GM19324 (cell line): ENCODE measurements around the gene NCOA1.
"Not testable (repeated sequence)": the region's sequence is repeated elsewhere in the genome, so short reads cannot be mapped to it uniquely, and the experiment has no call there.

Experiments
- ATAC-seq: cut with Tn5 transposase; IDR thresholded peaks from one replicate; pipeline ENCODE4 v1.9.1; 2021; ENCODE audit warnings: mild to moderate bottlenecking, moderate library complexity; ENCODE audit not compliant: unreplicated experiment, low FRiP score

NCOA1 gene

DNA sequence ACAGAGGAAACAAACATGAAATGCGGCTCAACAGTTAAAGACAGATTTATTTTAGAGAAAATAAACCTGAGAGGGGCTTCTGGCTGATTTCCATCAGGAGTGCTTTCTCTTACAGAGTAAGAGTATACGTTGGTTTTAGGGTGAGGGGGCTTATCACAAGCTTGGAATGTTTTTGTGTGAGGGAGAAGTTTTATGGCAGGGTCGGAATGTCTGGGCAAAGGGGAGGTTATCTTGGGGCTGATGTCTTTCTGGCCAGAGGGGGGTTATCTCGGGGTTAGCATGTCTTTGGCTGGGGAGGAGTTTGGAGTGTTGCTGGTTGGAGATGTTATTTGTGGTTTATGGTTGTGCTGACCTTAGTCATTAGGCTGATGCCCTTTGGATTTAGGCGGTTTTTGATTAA is 280.0 kb downstream of the NCOA1 start:
- ATAC-seq: no peak

DNA sequence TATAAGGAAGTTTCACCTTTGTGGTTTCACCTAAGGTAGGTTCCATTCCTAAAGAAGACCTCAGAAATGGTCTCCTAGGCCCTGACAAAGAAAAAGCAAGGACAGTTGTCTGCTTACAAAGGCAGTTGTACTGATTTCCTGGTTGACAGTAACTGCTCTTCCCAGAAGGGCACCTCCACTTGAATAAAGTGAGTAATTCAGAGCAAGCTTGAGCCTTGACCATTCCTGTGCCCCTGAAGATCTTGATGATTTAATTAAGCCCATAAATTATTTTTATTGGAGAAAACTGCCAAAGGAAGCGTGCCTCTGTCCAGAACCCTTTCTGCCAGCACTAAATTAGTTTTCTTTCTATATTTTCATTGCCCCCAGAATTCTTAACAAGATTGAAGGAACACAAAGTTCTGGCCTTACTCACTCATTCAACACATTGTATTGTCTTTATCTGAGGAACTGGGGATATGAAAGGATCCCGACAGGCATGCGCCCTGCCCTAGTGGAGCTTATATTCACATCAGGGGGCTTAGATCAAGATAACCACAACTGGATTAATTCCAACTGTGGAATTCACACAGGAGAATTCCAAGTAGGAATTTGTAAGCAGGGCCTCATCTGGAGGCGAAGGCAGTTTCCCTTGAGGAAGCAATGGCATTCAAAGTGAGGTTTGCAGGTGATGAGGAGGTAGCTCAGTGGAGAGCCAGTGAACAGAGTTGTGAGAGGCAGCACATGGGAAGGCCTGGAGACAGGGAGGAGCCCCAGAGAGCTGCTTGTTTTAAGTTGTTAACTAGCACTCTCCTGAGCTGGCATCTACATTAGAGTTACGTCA is 280.9 kb downstream of the NCOA1 start:
- ATAC-seq: no peak

DNA sequence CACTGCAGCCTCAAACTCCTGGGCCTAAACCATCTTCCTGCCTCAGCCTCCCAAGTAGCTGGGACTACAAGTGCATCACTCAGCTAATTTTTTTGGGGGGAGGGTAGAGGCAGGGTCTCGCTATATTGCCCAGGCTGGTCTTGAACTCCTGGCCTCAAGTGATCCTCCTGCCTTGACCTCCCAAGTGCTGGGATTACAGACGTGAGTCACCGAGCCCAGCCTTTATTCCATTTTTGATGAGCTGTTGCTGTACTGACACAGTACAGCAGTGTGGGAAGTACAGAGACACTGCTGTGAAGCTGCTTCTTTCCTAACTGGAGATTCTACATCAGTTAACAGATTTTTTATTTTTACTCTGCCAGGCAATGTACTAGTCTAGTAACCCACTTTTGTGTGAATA is 283.3 kb downstream of the NCOA1 start:
- no peak for ATAC-seq

DNA sequence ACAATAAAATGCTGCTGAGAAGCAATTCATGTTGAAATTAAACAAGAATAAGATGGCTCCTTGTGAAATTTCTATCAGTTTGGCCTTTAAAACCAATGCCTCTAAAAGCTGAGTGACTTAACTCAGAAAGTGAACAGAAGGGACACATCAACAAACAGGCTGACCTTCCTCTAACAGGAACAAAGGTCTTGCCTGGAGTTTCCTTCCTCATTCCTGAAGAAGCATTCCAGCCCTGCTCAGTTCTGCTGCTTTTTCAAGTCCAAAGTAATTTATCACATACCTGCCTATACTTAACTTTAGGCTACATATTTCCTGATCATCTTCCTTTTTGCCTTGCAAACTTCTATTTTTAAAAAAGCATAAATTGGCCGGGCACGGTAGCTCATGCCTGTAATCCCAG is 288.1 kb downstream of the NCOA1 start:
- no peak for ATAC-seq

DNA sequence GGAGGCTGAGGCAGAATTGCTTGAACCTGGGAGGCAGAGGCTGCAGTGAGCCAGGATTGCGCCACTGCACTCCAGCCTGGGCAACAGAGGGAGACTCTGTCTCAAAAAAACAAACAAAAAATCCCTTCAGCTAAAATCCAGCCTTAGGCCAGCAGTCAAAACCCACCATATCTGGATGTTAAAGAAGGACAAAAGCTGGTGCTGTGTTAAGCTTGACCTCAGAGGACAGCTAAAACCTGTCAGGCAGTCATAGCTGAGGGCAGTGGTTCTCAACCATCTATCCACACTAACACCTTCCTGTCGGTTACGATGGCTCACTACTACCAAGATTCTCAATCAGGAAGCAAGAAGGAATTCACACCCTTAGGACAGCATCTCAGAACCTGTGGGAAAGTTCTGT is 292.6 kb downstream of the NCOA1 start:
- no peak for ATAC-seq

DNA sequence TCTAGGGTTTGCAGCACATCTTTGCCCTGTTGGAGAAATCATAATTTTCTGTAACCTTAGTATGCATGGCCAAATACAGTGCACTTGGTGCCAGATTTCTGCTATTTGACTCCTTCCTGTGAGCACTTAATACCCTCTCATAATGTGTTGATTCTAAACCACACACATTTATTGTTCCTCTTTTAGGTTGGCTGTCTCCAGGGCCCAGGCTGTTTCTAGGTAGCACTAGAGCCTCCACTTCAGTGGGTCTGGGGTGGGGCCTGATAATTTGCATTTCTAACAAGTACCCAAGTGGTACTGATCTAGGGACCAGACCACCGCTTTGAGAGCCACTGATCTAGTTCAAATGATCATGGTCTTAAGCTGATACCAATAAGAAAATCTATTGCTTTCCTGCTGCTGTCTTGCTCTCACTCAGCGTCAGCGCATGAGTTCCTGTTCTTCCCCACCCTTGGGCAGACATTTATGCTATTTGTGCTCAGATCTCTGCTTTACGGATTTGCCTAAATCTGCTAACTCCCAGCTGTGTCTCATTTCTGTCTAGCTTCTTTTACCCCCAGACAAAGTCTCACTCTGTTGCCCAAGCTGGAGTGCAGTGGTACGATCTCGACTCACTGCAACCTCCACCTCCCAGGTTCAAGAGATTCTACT is 294.7 kb downstream of the NCOA1 start:
- ATAC-seq: peak; percentile 84

DNA sequence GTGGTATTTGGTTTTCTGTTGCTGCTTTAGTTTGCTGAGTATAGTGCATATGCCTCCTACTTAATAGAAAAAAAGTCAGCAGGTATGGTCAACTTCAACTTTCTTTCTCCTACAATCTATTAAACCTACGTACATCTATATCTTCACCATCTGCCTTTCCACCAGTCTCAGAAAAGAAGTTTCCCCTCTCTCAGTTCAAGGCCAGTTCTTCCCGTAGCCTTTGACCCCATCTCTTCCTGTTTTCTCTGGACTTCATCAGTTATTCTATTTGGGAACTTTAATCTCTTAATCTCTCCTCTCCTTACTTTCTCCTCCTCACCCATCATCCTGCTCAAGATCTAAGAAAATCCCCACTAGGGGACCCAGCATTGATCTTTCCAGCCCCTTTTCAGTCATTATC is 296.5 kb downstream of the NCOA1 start:
- no peak for ATAC-seq

DNA sequence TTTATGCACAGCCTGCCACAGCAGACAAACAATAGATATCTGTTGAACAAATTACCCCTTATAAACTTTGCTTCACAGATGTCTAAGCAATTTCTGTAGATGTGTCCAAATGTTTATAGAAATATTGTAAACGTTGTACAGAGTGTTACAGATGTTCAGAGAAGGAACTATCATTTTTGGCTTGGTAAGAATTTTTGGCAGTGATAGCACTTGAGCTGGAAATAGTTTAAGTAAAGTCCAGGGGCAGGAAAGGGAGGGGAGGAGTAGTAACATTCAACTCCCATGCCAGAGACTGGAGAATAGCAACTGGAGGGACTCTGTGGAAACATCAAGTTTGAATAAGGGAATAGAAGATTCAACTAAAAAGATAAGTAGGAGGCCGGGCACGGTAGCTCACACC is 297.8 kb downstream of the NCOA1 start:
- no peak for ATAC-seq

DNA sequence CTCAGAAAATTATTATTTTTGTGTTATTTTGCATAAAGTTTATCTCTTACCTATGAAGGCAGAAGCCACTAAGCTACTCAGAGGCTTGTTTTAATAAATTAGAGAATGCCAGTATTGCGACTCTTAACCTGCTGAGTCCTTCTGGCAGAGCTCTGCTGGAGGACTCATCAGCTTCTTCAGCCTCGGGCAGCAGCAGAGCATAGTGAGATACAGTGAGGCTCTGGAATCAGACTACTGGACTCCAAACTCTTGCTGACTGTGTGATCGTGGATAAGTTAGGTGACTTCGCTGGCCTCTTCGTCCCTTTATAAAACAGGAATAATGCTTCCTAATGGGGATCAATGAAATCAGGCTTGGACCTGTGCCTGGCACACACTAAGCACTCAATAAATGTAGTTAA is 300.4 kb downstream of the NCOA1 start:
- ATAC-seq: no peak

DNA sequence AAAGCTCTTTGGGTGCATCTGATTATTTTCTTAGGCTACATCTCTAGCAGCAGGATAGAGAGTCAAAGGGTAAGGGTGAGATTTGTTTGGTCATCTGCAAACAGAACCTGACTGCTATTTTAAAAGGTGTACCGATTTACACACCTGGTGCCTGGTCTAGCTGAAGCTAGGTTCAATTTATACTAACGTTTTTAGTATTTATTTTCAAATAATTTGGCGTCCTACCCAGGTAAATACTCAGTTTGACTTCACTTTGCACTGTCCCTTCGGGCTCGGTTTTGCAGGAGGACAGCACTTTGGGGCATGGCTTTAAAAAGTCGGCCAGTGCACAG is 301.5 kb downstream of the NCOA1 start:
- ATAC-seq: no peak

DNA sequence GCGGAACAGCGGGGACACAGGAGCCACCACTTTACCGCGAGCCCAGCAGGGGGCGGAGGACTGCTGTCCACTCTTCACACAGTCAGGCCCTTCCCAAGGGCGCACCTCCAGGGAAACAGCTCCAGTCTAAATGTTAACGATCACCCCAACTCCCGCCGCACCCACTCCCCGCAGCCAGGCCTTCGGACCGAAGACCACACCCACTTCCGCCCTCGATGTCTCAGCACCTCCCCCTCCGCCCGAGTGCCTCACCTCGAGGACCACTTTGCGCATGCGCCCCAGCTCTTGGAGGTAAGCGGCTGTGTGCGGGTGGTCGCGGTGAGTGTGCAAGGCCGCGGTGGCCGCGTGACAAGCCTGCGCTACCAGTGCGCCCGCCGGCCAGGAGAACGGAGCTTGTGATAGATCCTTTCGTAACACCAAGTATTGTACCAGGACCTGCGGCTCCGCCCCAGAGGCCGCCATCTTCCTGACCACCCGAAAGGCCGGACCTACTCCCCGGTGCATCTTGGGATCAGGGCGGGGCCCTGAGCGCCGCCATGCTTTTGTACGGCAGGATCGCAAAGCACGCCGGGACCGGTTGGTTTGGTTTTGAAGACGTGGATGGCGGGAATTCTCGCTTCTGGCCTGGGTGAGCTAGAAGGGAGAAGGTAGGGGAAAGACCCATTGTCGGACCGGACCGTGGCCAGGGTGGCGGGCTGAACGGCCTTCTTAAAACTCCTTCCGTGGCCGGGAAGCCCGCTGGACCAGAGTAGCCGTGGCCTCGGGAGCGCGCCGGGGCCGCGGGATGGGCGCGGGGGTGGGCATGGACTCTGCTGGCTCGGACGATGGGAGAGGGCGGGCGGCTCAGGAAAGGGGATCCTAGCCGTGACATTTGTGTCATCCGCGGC is 302.1 kb downstream of the NCOA1 start, which contains the start of the genes CENPO and PTRHD1:
Gene CENPO, plus strand, starts transcription at position 552 of the 887 bp plus-strand sequence. CDS start 495 bp downstream, outside the sequence.
Gene PTRHD1, minus strand, starts transcription at position 518 of the 887 bp plus-strand sequence. Its CDS starts 14 bp downstream, at position 504.
- ATAC-seq: peak; percentile 97

DNA sequence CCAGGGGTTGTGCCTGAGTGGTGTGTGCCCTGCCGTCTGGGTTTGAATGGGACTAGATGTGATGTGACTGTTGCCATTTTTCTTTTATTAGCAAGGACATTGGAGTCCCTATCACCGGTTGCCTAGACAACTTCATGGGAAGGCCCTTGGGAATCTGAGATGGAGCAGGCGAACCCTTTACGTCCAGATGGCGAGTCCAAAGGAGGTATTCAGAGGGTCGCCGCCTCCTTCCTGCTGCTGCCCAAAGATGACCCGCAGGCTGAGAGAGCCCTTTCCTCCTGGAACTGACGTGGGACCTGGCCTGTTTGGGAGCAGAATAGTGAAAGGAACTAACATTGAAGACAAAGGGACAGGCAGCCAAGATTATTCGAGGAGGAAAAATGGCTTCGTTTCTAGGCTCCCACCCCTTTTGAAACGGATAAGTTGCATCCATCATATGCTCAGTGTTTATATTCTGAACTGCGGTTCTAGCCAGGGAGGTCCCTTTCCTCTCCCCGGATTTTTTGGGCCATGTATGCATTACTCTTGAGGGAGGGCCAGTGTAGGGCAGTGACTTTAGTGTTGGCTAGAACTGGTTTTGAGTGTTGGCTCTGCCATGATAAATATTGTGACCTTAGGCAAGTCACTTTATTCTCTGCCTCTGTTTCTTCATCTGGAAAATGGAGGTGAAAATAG is 302.8 kb downstream of the NCOA1 start:
- ATAC-seq: no peak

DNA sequence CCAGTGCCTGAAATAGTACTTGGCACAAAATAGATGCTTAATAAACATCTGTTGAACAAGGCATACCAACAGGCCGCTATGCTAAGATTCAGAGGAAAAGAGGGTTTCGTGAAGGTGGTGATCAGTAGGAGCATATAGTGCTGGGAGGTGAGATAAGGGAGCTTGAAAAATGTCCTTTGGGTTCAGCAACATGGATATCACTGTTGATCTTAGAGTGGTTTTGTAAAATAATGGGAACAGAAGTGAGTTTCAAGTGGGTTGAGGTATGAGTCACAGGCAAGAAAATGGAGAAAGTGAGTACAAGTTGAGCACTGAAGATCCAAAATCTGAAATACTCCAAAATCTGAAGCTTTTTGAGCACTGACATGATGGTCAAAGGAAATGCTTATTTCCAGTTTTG is 306.6 kb downstream of the NCOA1 start:
- no peak for ATAC-seq

DNA sequence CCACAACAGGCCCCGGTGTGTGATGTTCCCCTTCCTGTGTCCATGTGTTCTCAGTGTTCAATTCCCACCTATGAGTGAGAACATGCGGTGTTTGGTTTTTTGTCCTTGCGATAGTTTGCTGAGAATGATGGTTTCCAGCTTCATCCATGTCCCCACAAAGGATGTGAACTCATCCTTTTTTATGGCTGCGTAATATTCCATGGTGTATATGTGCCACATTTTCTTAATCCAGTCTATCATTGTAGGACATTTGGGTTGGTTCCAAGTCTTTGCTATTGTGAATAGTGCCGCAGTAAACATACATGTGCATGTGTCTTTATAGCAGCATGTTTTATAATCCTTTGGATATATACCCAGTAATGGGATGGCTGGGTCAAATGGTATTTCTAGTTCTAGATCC is 309.4 kb downstream of the NCOA1 start:
- ATAC-seq: not testable (repeated sequence)

DNA sequence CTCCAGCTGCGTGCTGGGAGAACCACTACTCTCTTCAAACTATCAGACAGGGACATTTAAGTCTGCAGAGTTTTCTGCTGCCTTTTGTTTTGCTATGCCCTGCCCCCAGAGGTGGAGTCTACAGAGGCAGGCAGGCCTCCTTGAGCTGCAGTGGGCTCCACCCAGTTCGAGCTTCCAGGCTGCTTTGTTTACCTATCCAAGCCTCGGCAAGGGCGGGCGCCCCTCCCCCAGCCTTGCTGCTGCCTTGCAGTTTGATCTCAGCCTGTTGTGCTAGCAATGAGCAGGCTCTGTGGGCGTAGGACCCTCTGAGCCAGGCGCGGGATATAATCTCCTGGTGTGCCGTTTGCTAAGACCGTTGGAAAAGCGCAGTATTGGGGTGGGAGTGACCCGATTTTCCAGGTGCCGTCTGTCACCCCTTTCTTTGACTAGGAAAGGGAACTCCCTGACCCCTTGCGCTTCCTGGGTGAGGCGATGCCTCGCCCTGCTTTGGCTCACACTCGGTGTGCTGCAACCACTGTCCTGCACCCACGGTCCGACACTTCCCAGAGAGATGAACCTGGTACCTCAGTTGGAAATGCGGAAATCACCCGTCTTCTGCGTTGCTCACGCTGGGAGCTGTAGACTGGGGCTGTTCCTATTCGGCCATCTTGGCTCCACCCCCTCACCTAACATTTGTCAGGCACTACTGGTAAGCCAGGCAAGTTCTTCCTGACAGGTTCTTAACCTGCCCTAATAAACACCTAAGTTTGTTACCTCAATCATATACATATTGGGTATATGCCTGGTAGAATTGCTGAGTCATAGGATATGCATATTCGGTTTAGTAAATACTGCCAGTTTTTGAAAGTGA is 315.0 kb downstream of the NCOA1 start:
- not testable (repeated sequence) for ATAC-seq

DNA sequence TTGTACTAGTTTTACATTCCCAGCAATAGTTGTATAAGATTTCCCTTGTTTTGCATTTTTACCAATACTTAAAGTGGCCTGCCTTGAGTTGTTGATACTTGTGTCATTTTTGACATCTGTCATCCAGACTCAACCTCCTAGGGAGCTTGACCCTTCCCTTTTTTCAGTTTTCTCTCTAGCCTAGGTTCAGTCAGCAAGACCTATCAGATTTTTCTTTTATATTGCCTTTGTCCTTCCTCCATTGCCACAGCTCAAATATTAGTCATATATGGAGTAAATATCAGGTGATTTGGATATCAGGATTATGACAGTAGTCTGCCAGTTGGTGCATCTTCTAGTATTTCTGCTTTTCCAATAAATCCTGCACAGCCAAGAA is 315.6 kb downstream of the NCOA1 start:
- no peak for ATAC-seq

DNA sequence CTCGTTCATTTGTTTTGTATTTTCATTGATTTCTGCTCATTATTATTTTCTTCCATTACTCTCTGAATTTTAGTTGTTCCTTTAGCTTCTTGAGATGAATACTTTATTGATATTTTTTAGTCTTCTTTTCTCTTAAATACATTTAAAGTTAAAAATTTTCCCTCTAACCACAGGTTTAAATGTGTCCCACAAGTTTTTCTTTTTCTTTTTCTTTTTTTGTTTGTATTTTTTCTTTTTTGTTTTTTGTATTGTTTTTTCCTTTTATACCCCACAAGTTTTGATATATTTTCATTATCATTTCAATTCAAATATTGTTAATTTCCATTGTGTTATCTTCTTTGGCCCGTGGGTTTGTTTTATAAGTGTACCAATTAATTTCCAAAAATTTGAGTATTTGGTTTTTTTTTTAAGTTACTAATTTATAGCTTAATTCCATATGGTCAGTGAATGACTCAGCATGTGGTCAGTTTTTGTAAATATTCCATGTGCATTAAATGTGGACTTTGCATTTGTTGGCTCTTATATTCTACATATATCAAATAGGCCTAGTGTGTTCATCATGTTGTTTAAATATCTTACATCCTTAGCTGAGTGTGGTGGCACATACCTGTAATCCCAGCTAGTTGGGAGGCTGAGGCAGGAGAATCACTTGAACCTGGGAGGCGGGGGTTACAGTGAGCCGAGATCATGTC is 318.4 kb downstream of the NCOA1 start:
- ATAC-seq: no peak

DNA sequence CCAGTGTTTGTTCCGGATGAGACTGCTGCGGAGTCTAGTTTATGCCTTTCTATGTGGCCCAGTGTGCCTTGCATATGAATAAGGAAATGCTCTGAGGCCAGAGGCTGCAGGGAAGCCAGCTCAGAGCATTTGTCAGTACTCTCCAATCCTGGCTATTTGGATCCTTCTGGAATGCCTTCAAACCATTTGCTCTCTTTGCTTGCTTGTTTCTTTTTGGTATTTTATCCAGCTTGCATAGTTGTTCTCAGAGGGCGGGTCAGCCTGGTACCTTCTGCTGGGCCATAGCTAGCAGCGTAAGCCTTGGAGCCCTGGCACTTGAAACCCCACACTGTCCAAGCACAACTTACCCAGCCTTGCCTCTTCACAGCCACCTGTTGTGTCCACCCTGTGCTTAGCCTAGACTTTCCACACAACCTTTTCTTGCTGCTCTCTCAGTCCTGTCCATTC is 322.7 kb downstream of the NCOA1 start:
- ATAC-seq: no peak

DNA sequence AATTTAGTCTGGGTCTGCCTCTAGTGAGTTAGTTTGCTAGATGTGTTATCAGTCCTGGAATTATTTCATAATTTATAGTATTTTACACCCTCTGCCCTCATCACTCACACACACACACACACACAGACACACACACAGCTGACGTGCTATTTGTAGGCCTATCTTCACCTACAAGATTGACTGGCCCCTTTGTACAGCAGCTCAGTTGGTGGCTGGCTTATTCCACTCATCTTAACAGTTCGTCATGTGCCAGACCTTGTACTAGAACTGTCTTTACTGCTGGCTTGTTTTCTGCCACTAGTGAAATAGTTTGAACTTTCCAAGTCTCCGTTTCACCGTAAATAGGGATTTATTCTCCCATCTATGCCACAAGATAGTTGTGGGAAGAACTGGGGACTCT is 323.5 kb downstream of the NCOA1 start:
- ATAC-seq: no peak
